Measurements from ENCODE around the gene SLC7A7.
"Not testable (repeated sequence)": the region's sequence is repeated elsewhere in the genome, so short reads cannot be mapped to it uniquely, and the experiment has no call there.

Gene SLC7A7

GRCh38 chr14:22793976-22794375, 21.3 kb downstream of the SLC7A7 start:
- Histone ChIP-seq H3K18ac (ENCODE audit: low read length) (no peak overlapping the region), H3K9me3 (replicated peaks in 1 of 2; ENCODE audit: control insufficient read depth in 2 of 2, insufficient read depth in 1 of 2, low read depth in 1 of 2, low read length in 2 of 2) (no peaks in the 10 kb centered on the region), H3K4me1 (ENCODE audit: control insufficient read depth in 2 of 2, insufficient read depth in 1 of 2, low read depth in 1 of 2, low read length in 2 of 2) (peaks cover 0 to 2% of the 10 kb centered on the region in 2 donors), H3K14ac (ENCODE audit: low read length) (no peak overlapping the region), H3K4ac (ENCODE audit: low read length) (no peak overlapping the region), H2BK120ac (ENCODE audit: low read depth, low read length) (no peak overlapping the region), H3K4me2 (ENCODE audit: insufficient read depth, low read length, poor library complexity, severe bottlenecking) (no peak overlapping the region), H3K27ac (replicated peaks; ENCODE audit: low read length) (no peak overlapping the region), H4K8ac (ENCODE audit: low read depth, low read length) (no peak overlapping the region), H4K91ac (ENCODE audit: low read depth, low read length, poor library complexity) (no peak overlapping the region), H3K9ac (ENCODE audit: low read depth, low read length, poor library complexity) (no peak overlapping the region), H2BK5ac (ENCODE audit: low read length) (no peak overlapping the region), H3K36me3 (replicated peaks in 1 of 2; ENCODE audit: control insufficient read depth in 2 of 2, insufficient read depth in 2 of 2, low read length in 2 of 2) (no peaks in the 10 kb centered on the region), H3K27me3 (ENCODE audit: control insufficient read depth in 3 of 3, insufficient read depth in 3 of 3, low read depth in 1 of 3, low read length in 3 of 3) (peaks cover 0 to 10% (median 0%) of the 10 kb centered on the region in 3 experiments), H3K79me1 (ENCODE audit: low read depth, low read length) (no peaks in the 10 kb centered on the region), H3K4me3 (ENCODE audit: low read length in 2 of 2) (no peak overlapping the region), H2AK5ac (ENCODE audit: low read depth, low read length) (no peak overlapping the region), H2BK15ac (ENCODE audit: low read length) (no peak overlapping the region), H3K23ac (ENCODE audit: low read depth, low read length, poor library complexity) (no peak overlapping the region), H2AFZ (ENCODE audit: low read length) (no peak overlapping the region), H2BK12ac (ENCODE audit: low read length) (no peak overlapping the region)
- no CpG with 5 or more reads among the region's 5 CpGs for WGBS, 2 donors (ENCODE audit: extremely low coverage in 2 of 2, insufficient read length in 2 of 2, insufficient replicate concordance in 1 of 2)
- no peak for DNase-seq (ENCODE audit: low spot score)

DNA sequence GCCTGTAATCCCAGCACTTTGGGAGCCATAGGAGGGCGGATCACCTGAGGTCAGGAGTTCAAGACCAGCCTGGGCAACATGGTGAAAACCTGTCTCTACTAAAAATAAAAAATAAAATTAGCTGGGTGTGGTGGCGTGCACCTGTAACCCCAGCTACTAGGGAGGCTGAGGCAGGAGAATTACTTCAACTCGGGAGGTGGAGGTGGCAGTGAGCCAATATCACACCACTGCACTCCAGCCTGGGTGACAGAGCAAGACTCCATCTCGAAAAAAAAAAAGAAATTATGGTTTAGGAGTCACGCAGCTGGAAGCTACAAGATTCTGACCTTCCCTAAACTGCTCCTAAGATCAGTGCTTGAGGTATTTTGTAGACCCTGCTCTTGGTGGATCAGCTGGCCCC, 21.7 kb downstream of the SLC7A7 start:
- not testable (repeated sequence) for H2AK5ac ChIP-seq (ENCODE audit: low read depth, low read length); H2BK5ac ChIP-seq (ENCODE audit: low read length); H3K18ac ChIP-seq (ENCODE audit: low read length); H3K4me3 ChIP-seq (ENCODE audit: low read length in 2 of 2); H2BK15ac ChIP-seq (ENCODE audit: low read length); H2BK120ac ChIP-seq (ENCODE audit: low read depth, low read length); H4K91ac ChIP-seq (ENCODE audit: low read depth, low read length, poor library complexity); H3K27ac ChIP-seq (replicated peaks; ENCODE audit: low read length); H3K4me1 ChIP-seq (ENCODE audit: control insufficient read depth in 2 of 2, insufficient read depth in 1 of 2, low read depth in 1 of 2, low read length in 2 of 2); H3K4me2 ChIP-seq (ENCODE audit: insufficient read depth, low read length, poor library complexity, severe bottlenecking); H3K9me3 ChIP-seq (replicated peaks in 1 of 2; ENCODE audit: control insufficient read depth in 2 of 2, insufficient read depth in 1 of 2, low read depth in 1 of 2, low read length in 2 of 2); H4K8ac ChIP-seq (ENCODE audit: low read depth, low read length); H3K36me3 ChIP-seq (replicated peaks in 1 of 2; ENCODE audit: control insufficient read depth in 2 of 2, insufficient read depth in 2 of 2, low read length in 2 of 2); DNase-seq (ENCODE audit: low spot score); H2BK12ac ChIP-seq (ENCODE audit: low read length); H3K23ac ChIP-seq (ENCODE audit: low read depth, low read length, poor library complexity); H3K14ac ChIP-seq (ENCODE audit: low read length); H3K79me1 ChIP-seq (ENCODE audit: low read depth, low read length); H2AFZ ChIP-seq (ENCODE audit: low read length); H3K9ac ChIP-seq (ENCODE audit: low read depth, low read length, poor library complexity); H3K4ac ChIP-seq (ENCODE audit: low read length)
- WGBS, 2 donors (ENCODE audit: extremely low coverage in 2 of 2, insufficient read length in 2 of 2, insufficient replicate concordance in 1 of 2) = no CpG with 5 or more reads among the region's 5 CpGs
- peaks cover 0 to 10% (median 0%) of the 10 kb centered on the region in 3 experiments for H3K27me3 ChIP-seq (ENCODE audit: control insufficient read depth in 3 of 3, insufficient read depth in 3 of 3, low read depth in 1 of 3, low read length in 3 of 3)

- Histone ChIP-seq H3K23ac (ENCODE audit: low read depth, low read length, poor library complexity) (no peak overlapping the region), H3K18ac (ENCODE audit: low read length) (no peak overlapping the region)
- no CpG with 5 or more reads among the region's 2 CpGs for WGBS, 2 donors (ENCODE audit: extremely low coverage in 2 of 2, insufficient read length in 2 of 2, insufficient replicate concordance in 1 of 2)
Measured at GRCh38 chr14:22792158-22792557, 23.1 kb downstream of the SLC7A7 start.

GRCh38 chr14:22791301-22791700, 23.9 kb downstream of the SLC7A7 start:
- H3K9ac ChIP-seq (ENCODE audit: low read depth, low read length, poor library complexity) = no peak overlapping the region
- H2AFZ ChIP-seq (ENCODE audit: low read length) = peak overlapping the region; percentile 16
- H3K14ac ChIP-seq (ENCODE audit: low read length) = no peak overlapping the region
- no peak overlapping the region for H3K4me2 ChIP-seq (ENCODE audit: insufficient read depth, low read length, poor library complexity, severe bottlenecking)
- H4K8ac ChIP-seq (ENCODE audit: low read depth, low read length) = no peak overlapping the region
- H2BK12ac ChIP-seq (ENCODE audit: low read length) = no peak overlapping the region
- H2BK5ac ChIP-seq (ENCODE audit: low read length) = no peak overlapping the region
- H2AK5ac ChIP-seq (ENCODE audit: low read depth, low read length) = no peak overlapping the region
- no peak overlapping the region for H2BK15ac ChIP-seq (ENCODE audit: low read length)
- H3K4me3 ChIP-seq (ENCODE audit: low read length in 2 of 2) = no peak overlapping the region
- H2BK120ac ChIP-seq (ENCODE audit: low read depth, low read length) = no peak overlapping the region
- peaks cover 0 to 8% (median 0%) of the 10 kb centered on the region in 3 experiments for H3K27me3 ChIP-seq (ENCODE audit: control insufficient read depth in 3 of 3, insufficient read depth in 3 of 3, low read depth in 1 of 3, low read length in 3 of 3)
- no peak overlapping the region for H3K4ac ChIP-seq (ENCODE audit: low read length)
- WGBS, 2 donors (ENCODE audit: extremely low coverage in 2 of 2, insufficient read length in 2 of 2, insufficient replicate concordance in 1 of 2) = no CpG with 5 or more reads among the region's 3 CpGs
- no peaks in the 10 kb centered on the region for H3K4me1 ChIP-seq (ENCODE audit: control insufficient read depth in 2 of 2, insufficient read depth in 1 of 2, low read depth in 1 of 2, low read length in 2 of 2)
- no peak overlapping the region for H3K23ac ChIP-seq (ENCODE audit: low read depth, low read length, poor library complexity)
- DNase-seq (ENCODE audit: low spot score) = no peak
- no peaks in the 10 kb centered on the region for H3K79me1 ChIP-seq (ENCODE audit: low read depth, low read length)
- no peaks in the 10 kb centered on the region for H3K36me3 ChIP-seq (replicated peaks in 1 of 2; ENCODE audit: control insufficient read depth in 2 of 2, insufficient read depth in 2 of 2, low read length in 2 of 2)
- no peak overlapping the region for H3K18ac ChIP-seq (ENCODE audit: low read length)
- no peak overlapping the region for H4K91ac ChIP-seq (ENCODE audit: low read depth, low read length, poor library complexity)
- H3K27ac ChIP-seq (replicated peaks; ENCODE audit: low read length) = no peak overlapping the region
- no peaks in the 10 kb centered on the region for H3K9me3 ChIP-seq (replicated peaks in 1 of 2; ENCODE audit: control insufficient read depth in 2 of 2, insufficient read depth in 1 of 2, low read depth in 1 of 2, low read length in 2 of 2)

More at GRCh38 chr14:22792158-22792557, 23.1 kb downstream of the SLC7A7 start:
- Histone ChIP-seq H4K8ac (ENCODE audit: low read depth, low read length) (no peak overlapping the region), H2BK12ac (ENCODE audit: low read length) (no peak overlapping the region), H2BK15ac (ENCODE audit: low read length) (no peak overlapping the region), H3K4me3 (ENCODE audit: low read length in 2 of 2) (no peak overlapping the region), H3K9ac (ENCODE audit: low read depth, low read length, poor library complexity) (no peak overlapping the region), H2BK120ac (ENCODE audit: low read depth, low read length) (no peak overlapping the region), H3K9me3 (replicated peaks in 1 of 2; ENCODE audit: control insufficient read depth in 2 of 2, insufficient read depth in 1 of 2, low read depth in 1 of 2, low read length in 2 of 2) (no peaks in the 10 kb centered on the region), H2AK5ac (ENCODE audit: low read depth, low read length) (no peak overlapping the region), H3K27me3 (ENCODE audit: control insufficient read depth in 3 of 3, insufficient read depth in 3 of 3, low read depth in 1 of 3, low read length in 3 of 3) (peaks cover 0 to 10% (median 0%) of the 10 kb centered on the region in 3 experiments), H4K91ac (ENCODE audit: low read depth, low read length, poor library complexity) (no peak overlapping the region), H3K79me1 (ENCODE audit: low read depth, low read length) (no peaks in the 10 kb centered on the region), H3K14ac (ENCODE audit: low read length) (no peak overlapping the region), H3K36me3 (replicated peaks in 1 of 2; ENCODE audit: control insufficient read depth in 2 of 2, insufficient read depth in 2 of 2, low read length in 2 of 2) (no peaks in the 10 kb centered on the region), H2BK5ac (ENCODE audit: low read length) (no peak overlapping the region), H2AFZ (ENCODE audit: low read length) (no peak overlapping the region), H3K4me2 (ENCODE audit: insufficient read depth, low read length, poor library complexity, severe bottlenecking) (no peak overlapping the region), H3K4ac (ENCODE audit: low read length) (no peak overlapping the region), H3K4me1 (ENCODE audit: control insufficient read depth in 2 of 2, insufficient read depth in 1 of 2, low read depth in 1 of 2, low read length in 2 of 2) (no peaks in the 10 kb centered on the region), H3K27ac (replicated peaks; ENCODE audit: low read length) (no peak overlapping the region)
- DNase-seq (ENCODE audit: low spot score) = no peak
